ENCODE results near the gene MAPKAP1. TPM values are rescaled to one million over a fixed set of nuclear protein-coding genes. Genes with fewer than 3 reads are reported as not detected.

The MAPKAP1 gene
- total and polyA plus RNA-seq, 9 of the 15 experiments (the other 6 are each of a cell fraction or from before 2014, with no cell fraction given) = 2.6 to 82.1 (median 61.1) TPM

DNA sequence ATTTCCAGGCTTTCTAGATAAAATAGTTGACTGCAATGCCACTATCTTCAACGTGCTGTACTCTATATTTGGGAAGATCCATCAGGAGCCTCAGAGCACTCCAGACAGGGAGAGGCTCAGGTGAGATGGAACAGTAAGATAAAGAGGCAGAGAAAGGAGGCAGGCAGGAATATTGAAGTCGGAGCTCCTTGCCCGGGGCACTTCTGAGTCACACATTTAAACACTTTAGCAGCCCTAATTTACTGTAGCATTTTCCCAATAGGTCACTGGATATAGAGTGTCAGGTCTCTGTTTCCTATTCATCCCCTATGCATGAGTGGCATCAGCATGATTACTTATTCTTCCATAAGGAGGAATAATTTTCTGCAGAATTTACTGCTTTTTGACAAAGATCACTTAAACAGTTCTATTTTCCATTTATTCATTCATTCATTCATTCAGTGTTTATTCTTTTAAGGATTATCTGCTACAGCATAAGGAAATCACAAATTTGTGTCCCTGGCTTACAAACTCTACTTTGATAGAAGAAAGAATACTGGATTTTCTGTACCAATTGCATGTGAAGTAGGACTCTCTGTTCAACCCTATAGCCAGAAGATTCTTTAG, 170.7 kb downstream of the MAPKAP1 start:
- ChIA-PET POLR2A (interaction anchor here (0.6 to 1.0 kb wide), 2 partner anchors 15 to 68 kb away, joined by 3 read pairs; no protein-coding TSS in a partner anchor), CTCF (ENCODE audit: low intra/inter-chr PET ratio) (no interaction called here)
- 54% methylated on average over 3 of the region's 3 CpGs for WGBS (ENCODE audit: insufficient coverage, low coverage, missing lambda C conversion rate)
- in situ Hi-C loops (cut with MboI) (no loop called here), intact Hi-C loops (cut with micrococcal nuclease) (loop anchor here (5.0 kb wide), 1 partner anchor 109 kb away; no protein-coding TSS in a partner anchor)
- Histone ChIP-seq H2AFZ (ENCODE audit: low read depth, low read length) (no peak overlapping the region), H3K4me2 (ENCODE audit: insufficient read depth, low read length) (no peak overlapping the region), H3K4me1 (replicated peaks in 1 of 2; ENCODE audit: control insufficient read depth in 2 of 2, insufficient read depth in 2 of 2, low read length in 2 of 2) (peaks cover 0 to 17% of the 10 kb centered on the region in 2 experiments; a peak in 2 of 5 replicates), H3K9ac (ENCODE audit: insufficient read depth in 1 of 2, low read depth in 2 of 2, low read length in 2 of 2) (no peak overlapping the region), H4K20me1 (replicated peaks; ENCODE audit: control insufficient read depth, insufficient read depth, low read length) (no peaks in the 10 kb centered on the region), H3K9me1 (ENCODE audit: control insufficient read depth, insufficient read depth, low read length) (no peaks in the 10 kb centered on the region), H3K36me3 (ENCODE audit: control insufficient read depth, insufficient read depth, low read length) (no peaks in the 10 kb centered on the region; the same call in 2 of the 3 replicates), H3K9me3 (replicated peaks; ENCODE audit: control insufficient read depth, insufficient read depth, low read depth, low read length) (no peaks in the 10 kb centered on the region), H3K27me3 (ENCODE audit: control insufficient read depth in 2 of 2, insufficient read depth in 2 of 2, low read length in 2 of 2) (no peaks in the 10 kb centered on the region), H3K27ac (ENCODE audit: extremely low read depth, low read depth, low read length) (no peak overlapping the region), H3K79me2 (ENCODE audit: control insufficient read depth, insufficient read depth, low read length) (no peaks in the 10 kb centered on the region), H3K4me3 (no peak overlapping the region)
- no peak for ATAC-seq
- TF ChIP-seq ZC3H8 (IDR thresholded peaks at IDR 0.05) (no peak), ZNF24 (IDR thresholded peaks at IDR 0.05) (peak; percentile 80)
- TF ChIP-seq, protein P1, sequence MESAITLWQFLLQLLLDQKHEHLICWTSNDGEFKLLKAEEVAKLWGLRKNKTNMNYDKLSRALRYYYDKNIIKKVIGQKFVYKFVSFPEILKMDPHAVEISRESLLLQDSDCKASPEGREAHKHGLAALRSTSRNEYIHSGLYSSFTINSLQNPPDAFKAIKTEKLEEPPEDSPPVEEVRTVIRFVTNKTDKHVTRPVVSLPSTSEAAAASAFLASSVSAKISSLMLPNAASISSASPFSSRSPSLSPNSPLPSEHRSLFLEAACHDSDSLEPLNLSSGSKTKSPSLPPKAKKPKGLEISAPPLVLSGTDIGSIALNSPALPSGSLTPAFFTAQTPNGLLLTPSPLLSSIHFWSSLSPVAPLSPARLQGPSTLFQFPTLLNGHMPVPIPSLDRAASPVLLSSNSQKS (CRISPR knock-in tag; IDR thresholded peaks at IDR 0.05) = no peak
- TF ChIP-seq, protein P2, sequence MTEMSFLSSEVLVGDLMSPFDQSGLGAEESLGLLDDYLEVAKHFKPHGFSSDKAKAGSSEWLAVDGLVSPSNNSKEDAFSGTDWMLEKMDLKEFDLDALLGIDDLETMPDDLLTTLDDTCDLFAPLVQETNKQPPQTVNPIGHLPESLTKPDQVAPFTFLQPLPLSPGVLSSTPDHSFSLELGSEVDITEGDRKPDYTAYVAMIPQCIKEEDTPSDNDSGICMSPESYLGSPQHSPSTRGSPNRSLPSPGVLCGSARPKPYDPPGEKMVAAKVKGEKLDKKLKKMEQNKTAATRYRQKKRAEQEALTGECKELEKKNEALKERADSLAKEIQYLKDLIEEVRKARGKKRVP (CRISPR knock-in tag; IDR thresholded peaks at IDR 0.05) = no peak
- FAIRE-seq = no peak
- DNase-seq (ENCODE audit: extremely low read depth in 1 of 4, low spot score in 3 of 4) = no peak
- no TSS peak for BruUV-seq (replicated peaks)

All from K562 (cell line).